Astrocyte (in vitro differentiated cells and primary cell): ENCODE measurements around the gene CLCN3. TPM values are rescaled to one million over a fixed set of nuclear protein-coding genes. Genes with fewer than 3 reads are reported as not detected.
A peak's percentile ranks its signal among the peaks of the same experiment; 100 is the strongest.

Source experiments
- DNase-seq: peaks from one replicate; pipeline ENCODE4 v3.0.0-alpha.2; 2010; ENCODE audit warnings: low read depth
- FAIRE-seq: peaks from 2 replicates; lab custom pipeline; 2011; peaks lifted over from hg19 to GRCh38; lab: Jason Lieb, UNC
- H2AFZ ChIP-seq: 2 replicates; pipeline ENCODE4 v1.6.0; 2012; ENCODE audit warnings: low read depth, low read length, inconsistent platforms
- H3K27ac ChIP-seq: 2 replicates; pipeline ENCODE4 v1.5.1; 2011; ENCODE audit warnings: low read depth, low read length, inconsistent platforms
- H3K27me3 ChIP-seq: 2 replicates; pipeline ENCODE4 v1.6.0; 2011; ENCODE audit warnings: low read length, inconsistent platforms; ENCODE audit not compliant: insufficient read depth
- H3K36me3 ChIP-seq: 2 replicates; pipeline ENCODE4 v1.5.1; 2011; ENCODE audit warnings: low read length, inconsistent platforms; ENCODE audit not compliant: insufficient read depth
- H3K4me1 ChIP-seq: 2 replicates; pipeline ENCODE4 v1.5.1; 2011; ENCODE audit warnings: low read length, inconsistent platforms; ENCODE audit not compliant: insufficient read depth
- H3K4me2 ChIP-seq: 2 replicates; pipeline ENCODE4 v1.6.0; 2012; ENCODE audit warnings: low read length, inconsistent platforms
- H3K4me3 ChIP-seq: 2 replicates; pipeline ENCODE4 v1.5.1; 2011; ENCODE audit warnings: low read depth, mild to moderate bottlenecking, low read length, inconsistent platforms; ENCODE audit not compliant: insufficient read depth
- H3K79me2 ChIP-seq: 2 replicates; pipeline ENCODE4 v1.6.0; 2012; ENCODE audit warnings: mild to moderate bottlenecking, low read length, inconsistent platforms; ENCODE audit not compliant: insufficient read depth
- H3K9ac ChIP-seq: 2 replicates; pipeline ENCODE4 v1.6.0; 2012; ENCODE audit warnings: mild to moderate bottlenecking, low read length, inconsistent platforms
- H3K9me3 ChIP-seq: 2 replicates; pipeline ENCODE4 v1.5.1; 2012; ENCODE audit warnings: low read depth, mild to moderate bottlenecking, low read length, inconsistent platforms; ENCODE audit not compliant: insufficient read depth
- H4K20me1 ChIP-seq: 2 replicates; pipeline ENCODE4 v1.6.0; 2012; ENCODE audit warnings: low read length, inconsistent platforms; ENCODE audit not compliant: insufficient read depth
- H3K27ac Mint-ChIP-seq: one replicate; pipeline ENCODE4 v1.8.0; 2021; ENCODE audit warnings: mild to moderate bottlenecking, mixed read lengths; ENCODE audit not compliant: unreplicated experiment
- H3K27me3 Mint-ChIP-seq: one replicate; pipeline ENCODE4 v1.8.0; 2021; ENCODE audit warnings: low read depth, mixed read lengths; ENCODE audit not compliant: unreplicated experiment
- H3K36me3 Mint-ChIP-seq: one replicate; pipeline ENCODE4 v1.8.0; 2021; ENCODE audit warnings: low read depth, mixed read lengths; ENCODE audit not compliant: unreplicated experiment
- H3K4me1 Mint-ChIP-seq: one replicate; pipeline ENCODE4 v1.8.0; 2021; ENCODE audit warnings: low read depth, mixed read lengths; ENCODE audit not compliant: unreplicated experiment
- H3K4me3 Mint-ChIP-seq: one replicate; pipeline ENCODE4 v1.8.0; 2021; ENCODE audit warnings: mild to moderate bottlenecking, moderate library complexity, mixed read lengths; ENCODE audit not compliant: unreplicated experiment
- H3K9me3 Mint-ChIP-seq: one replicate; pipeline ENCODE4 v1.8.0; 2021; ENCODE audit warnings: mild to moderate bottlenecking, mixed read lengths; ENCODE audit not compliant: unreplicated experiment
- EZH2 ChIP-seq: IDR thresholded peaks from 2 replicates; pipeline ENCODE4 v1.6.1; 2012; ENCODE audit warnings: mild to moderate bottlenecking, low read length, inconsistent platforms; ENCODE audit not compliant: insufficient read depth
- total RNA-seq: library from RNA; stranded (reverse); gene quantifications from 2 replicates; pipeline ENCODE4 v1.2.1, GENCODE V29; 2021
- TF ChIP-seq, protein P1 (sequence below): IDR thresholded peaks from 2 replicates; pipeline ENCODE4 v1.5.1; 2011; ENCODE audit warnings: low read depth, mild to moderate bottlenecking, inconsistent platforms, low read length, moderate library complexity; ENCODE audit not compliant: insufficient read depth

CLCN3 gene
- total RNA-seq, 1 donor from 2014 or later, result 51.1 TPM

DNA sequence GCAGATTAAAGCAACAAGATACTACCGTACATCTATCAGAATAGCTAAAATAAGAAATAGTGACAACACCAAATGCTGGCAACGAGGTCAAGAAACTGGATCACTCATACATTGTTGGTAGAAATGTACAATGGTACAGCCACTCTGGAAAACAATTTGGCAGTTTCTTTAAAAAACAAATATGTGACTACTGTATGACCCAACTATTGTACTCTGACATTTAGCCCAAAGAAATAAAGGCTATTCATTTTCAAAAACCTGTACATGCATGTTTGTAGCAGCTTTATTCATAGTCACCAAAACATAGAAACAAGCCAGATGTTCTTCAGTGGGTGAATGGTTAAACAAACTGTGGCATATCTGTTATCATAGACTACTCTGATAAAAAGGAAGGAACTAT lies 8.2 kb downstream of the CLCN3 start:
- FAIRE-seq, result peak; percentile 49
- H3K4me1 Mint-ChIP-seq, result peaks cover 9% of the 10 kb centered on the region
- H4K20me1 ChIP-seq, result peaks cover 42% of the 10 kb centered on the region
- no peak overlapping the region for H3K4me2 ChIP-seq
- no peaks in the 10 kb centered on the region for H3K4me1 ChIP-seq
- H2AFZ ChIP-seq, result no peak overlapping the region
- H3K4me3 ChIP-seq, result no peak overlapping the region
- H3K36me3 Mint-ChIP-seq, result peaks cover 2% of the 10 kb centered on the region
- no peak overlapping the region for H3K4me3 Mint-ChIP-seq
- H3K9ac ChIP-seq, result no peak overlapping the region
- H3K27me3 ChIP-seq, result no peaks in the 10 kb centered on the region
- H3K27me3 Mint-ChIP-seq, result no peaks in the 10 kb centered on the region
- H3K9me3 ChIP-seq, result no peaks in the 10 kb centered on the region
- H3K27ac Mint-ChIP-seq, result no peak overlapping the region
- peaks cover 60% of the 10 kb centered on the region for H3K79me2 ChIP-seq
- no peak for TF ChIP-seq EZH2
- TF ChIP-seq, protein P1, sequence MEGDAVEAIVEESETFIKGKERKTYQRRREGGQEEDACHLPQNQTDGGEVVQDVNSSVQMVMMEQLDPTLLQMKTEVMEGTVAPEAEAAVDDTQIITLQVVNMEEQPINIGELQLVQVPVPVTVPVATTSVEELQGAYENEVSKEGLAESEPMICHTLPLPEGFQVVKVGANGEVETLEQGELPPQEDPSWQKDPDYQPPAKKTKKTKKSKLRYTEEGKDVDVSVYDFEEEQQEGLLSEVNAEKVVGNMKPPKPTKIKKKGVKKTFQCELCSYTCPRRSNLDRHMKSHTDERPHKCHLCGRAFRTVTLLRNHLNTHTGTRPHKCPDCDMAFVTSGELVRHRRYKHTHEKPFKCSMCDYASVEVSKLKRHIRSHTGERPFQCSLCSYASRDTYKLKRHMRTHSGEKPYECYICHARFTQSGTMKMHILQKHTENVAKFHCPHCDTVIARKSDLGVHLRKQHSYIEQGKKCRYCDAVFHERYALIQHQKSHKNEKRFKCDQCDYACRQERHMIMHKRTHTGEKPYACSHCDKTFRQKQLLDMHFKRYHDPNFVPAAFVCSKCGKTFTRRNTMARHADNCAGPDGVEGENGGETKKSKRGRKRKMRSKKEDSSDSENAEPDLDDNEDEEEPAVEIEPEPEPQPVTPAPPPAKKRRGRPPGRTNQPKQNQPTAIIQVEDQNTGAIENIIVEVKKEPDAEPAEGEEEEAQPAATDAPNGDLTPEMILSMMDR, result no peak
- DNase-seq, result no peak
- H3K36me3 ChIP-seq, result no peaks in the 10 kb centered on the region
- H3K27ac ChIP-seq, result no peak overlapping the region
- H3K9me3 Mint-ChIP-seq, result no peaks in the 10 kb centered on the region

DNA sequence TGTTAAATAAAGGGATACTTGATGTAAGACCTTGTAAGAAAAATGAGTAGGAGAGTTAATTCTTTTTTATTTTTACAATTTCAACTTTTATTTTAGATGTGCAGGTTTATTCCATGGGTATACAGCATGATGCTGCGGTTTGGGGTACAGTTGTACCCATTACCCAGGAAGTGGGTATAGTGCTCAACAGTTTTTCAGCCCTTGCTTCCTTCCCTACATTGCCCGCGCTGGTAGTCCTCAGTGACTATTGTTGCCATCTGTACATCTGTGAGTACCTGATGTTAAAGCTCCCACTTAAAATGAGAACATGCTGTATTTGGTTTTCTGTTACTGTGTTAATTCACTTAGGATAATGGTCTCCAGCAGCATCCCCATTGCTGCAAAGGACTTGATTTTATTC lies 9.7 kb downstream of the CLCN3 start:
- H3K4me2 ChIP-seq, result no peak overlapping the region
- H3K9me3 ChIP-seq, result no peaks in the 10 kb centered on the region
- no peaks in the 10 kb centered on the region for H3K9me3 Mint-ChIP-seq
- no peaks in the 10 kb centered on the region for H3K36me3 ChIP-seq
- no peak overlapping the region for H3K27ac ChIP-seq
- no peaks in the 10 kb centered on the region for H3K27me3 Mint-ChIP-seq
- H3K27ac Mint-ChIP-seq, result no peak overlapping the region
- peaks cover 9% of the 10 kb centered on the region for H3K4me1 Mint-ChIP-seq
- H4K20me1 ChIP-seq, result peaks cover 32% of the 10 kb centered on the region
- H3K36me3 Mint-ChIP-seq, result peaks cover 2% of the 10 kb centered on the region
- FAIRE-seq (no peak), DNase-seq (no peak)
- TF ChIP-seq EZH2, result no peak
- TF ChIP-seq, protein P1, result no peak
- H3K4me3 Mint-ChIP-seq, result no peak overlapping the region
- H3K4me3 ChIP-seq, result no peak overlapping the region
- H2AFZ ChIP-seq, result no peak overlapping the region
- H3K9ac ChIP-seq, result no peak overlapping the region
- H3K79me2 ChIP-seq, result peaks cover 46% of the 10 kb centered on the region
- no peaks in the 10 kb centered on the region for H3K4me1 ChIP-seq
- no peaks in the 10 kb centered on the region for H3K27me3 ChIP-seq

DNA sequence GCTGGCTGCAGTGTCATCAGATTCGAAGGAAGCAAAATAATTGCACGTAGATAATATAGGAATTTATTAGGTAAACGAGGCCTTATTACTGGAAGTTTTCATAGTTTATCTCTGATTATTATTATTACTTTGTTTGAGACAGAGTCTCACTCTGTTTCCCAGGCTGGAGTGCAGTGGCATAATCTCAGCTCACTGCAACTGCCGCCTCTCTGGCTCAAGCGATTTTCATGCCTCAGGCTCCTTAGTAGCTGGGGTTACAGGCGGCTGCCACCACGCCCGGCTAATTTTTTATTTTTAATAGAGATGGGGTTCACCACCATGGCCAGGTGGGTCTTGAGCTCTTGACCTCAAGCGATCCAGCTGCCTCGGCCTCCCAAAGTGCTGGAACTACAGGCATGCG lies 12.5 kb downstream of the CLCN3 start:
- Histone ChIP-seq H3K4me1 (no peaks in the 10 kb centered on the region), H3K36me3 (no peaks in the 10 kb centered on the region), H3K4me2 (no peak overlapping the region), H3K4me3 (no peak overlapping the region), H3K79me2 (peaks cover 18% of the 10 kb centered on the region), H3K9ac (no peak overlapping the region), H3K27me3 (no peaks in the 10 kb centered on the region), H4K20me1 (peaks cover 11% of the 10 kb centered on the region), H2AFZ (no peak overlapping the region), H3K27ac (no peak overlapping the region), H3K9me3 (no peaks in the 10 kb centered on the region)
- H3K27me3 Mint-ChIP-seq, result no peaks in the 10 kb centered on the region
- H3K36me3 Mint-ChIP-seq, result peaks cover 4% of the 10 kb centered on the region
- peaks cover 4% of the 10 kb centered on the region for H3K4me1 Mint-ChIP-seq
- TF ChIP-seq, protein P1, result no peak
- TF ChIP-seq EZH2, result no peak
- FAIRE-seq (no peak), DNase-seq (no peak)
- no peak overlapping the region for H3K4me3 Mint-ChIP-seq
- no peak overlapping the region for H3K27ac Mint-ChIP-seq
- H3K9me3 Mint-ChIP-seq, result no peaks in the 10 kb centered on the region
